WI38 (cell line): ENCODE measurements around the gene LMO7.

Experiments
- H3K4me3 ChIP-seq: 2 replicates; pipeline ENCODE4 v1.5.1; 2011; ENCODE audit warnings: low read depth, mild to moderate bottlenecking, control low read depth, low read length
- TF ChIP-seq, protein P1 (sequence below): IDR thresholded peaks from 2 replicates; pipeline ENCODE4 v1.5.1; 2012; ENCODE audit warnings: low read depth, mild to moderate bottlenecking, control low read depth, low read length

The LMO7 gene

DNA sequence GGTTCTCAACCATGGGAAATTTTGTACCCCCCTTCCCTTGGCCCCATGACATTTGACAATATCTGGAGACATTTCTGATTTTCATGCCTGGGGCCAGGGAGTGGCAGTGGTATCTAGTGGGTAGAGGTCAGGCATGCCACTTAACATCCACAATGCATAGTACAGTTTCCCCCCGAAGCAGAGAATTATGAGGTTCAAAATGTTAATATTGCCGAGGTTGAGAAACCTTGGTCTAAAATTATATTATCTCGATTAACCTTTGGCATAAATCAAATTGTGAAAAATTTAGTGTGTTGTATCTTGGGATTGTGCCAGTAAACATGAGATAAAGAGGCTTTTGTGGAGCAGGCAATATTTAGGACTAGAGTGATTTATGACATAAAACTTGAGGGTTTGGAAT lies 147.9 kb downstream of the LMO7 start:
- H3K4me3 ChIP-seq: no peak overlapping the region
- TF ChIP-seq, protein P1, sequence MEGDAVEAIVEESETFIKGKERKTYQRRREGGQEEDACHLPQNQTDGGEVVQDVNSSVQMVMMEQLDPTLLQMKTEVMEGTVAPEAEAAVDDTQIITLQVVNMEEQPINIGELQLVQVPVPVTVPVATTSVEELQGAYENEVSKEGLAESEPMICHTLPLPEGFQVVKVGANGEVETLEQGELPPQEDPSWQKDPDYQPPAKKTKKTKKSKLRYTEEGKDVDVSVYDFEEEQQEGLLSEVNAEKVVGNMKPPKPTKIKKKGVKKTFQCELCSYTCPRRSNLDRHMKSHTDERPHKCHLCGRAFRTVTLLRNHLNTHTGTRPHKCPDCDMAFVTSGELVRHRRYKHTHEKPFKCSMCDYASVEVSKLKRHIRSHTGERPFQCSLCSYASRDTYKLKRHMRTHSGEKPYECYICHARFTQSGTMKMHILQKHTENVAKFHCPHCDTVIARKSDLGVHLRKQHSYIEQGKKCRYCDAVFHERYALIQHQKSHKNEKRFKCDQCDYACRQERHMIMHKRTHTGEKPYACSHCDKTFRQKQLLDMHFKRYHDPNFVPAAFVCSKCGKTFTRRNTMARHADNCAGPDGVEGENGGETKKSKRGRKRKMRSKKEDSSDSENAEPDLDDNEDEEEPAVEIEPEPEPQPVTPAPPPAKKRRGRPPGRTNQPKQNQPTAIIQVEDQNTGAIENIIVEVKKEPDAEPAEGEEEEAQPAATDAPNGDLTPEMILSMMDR: no peak

DNA sequence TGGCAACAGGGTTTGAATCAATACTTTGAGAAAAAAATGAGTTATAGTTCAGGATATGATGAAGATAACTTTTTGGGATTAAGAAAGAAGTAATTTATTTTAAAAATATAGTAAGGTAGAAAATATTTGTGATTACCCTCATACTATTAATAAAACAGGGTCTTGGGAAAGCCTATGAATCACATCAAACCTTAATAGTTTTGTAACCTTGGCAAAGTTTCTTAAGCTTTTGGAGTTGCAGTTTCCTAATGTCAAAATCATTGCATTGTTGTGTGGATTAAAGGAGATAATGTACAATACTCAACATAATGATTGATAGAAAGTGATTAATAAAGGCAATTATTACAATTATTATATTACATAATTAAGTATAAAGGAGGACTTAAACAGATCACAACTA lies 149.0 kb downstream of the LMO7 start:
- TF ChIP-seq, protein P1: no peak

DNA sequence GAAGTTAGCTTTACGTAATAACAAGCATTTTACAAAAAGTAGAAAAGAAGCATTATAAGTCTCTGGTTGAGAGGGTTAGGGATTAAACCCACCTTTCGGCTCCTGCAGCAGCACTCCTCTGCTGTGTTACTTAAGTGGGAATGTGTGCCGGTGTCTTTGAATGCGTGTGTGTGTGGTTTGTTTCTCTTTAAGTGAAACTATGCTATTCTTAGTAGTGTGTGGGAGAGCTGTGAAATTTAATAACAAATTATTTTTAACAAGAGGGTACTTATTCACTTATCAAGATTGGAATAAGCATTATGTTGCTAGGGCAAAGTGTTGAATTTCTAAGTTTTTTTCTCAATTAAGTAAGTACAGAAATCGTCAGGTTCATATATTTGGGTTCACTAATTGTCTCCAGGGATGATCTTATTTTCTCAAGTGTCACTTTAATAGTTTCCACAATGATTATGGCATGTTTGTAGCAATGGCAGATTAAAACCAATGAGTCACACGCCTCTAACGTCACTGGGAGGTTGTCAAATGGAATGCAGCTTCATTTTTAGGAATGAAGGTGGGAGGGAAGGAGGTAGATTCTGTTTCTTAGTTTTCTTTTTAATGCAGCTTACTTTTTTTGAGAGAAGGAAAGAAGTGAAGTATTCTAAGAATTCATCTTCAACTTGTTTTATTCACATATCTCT lies 151.3 kb downstream of the LMO7 start:
- no peak overlapping the region for H3K4me3 ChIP-seq
- TF ChIP-seq, protein P1: no peak

More for the DNA sequence above, 149.0 kb downstream of the LMO7 start:
- no peak overlapping the region for H3K4me3 ChIP-seq

DNA sequence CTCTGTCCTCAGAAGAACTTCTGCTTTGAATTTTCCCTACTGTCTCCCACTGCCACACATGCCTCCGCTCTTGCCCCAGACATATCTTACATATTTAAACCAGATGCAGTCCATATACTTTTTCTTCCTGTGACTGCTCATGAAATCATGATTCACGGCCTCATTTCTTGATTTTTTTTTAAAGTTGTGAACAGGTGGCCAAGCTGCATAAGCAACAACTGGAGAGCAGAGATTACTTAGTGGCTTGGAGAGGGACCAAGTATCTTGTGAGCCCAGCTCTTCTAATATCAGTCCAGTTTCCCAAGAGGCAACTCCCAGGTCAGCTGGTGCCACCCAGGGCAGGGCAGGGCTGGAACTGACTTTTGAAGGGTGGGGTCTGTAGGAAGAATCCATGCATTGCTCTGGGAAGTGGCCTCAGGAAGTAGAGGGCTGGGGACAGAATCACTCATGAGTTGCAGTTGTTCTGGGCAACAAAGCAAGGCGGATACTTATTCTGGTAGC lies 152.4 kb downstream of the LMO7 start:
- H3K4me3 ChIP-seq: no peak overlapping the region
- TF ChIP-seq, protein P1: no peak

DNA sequence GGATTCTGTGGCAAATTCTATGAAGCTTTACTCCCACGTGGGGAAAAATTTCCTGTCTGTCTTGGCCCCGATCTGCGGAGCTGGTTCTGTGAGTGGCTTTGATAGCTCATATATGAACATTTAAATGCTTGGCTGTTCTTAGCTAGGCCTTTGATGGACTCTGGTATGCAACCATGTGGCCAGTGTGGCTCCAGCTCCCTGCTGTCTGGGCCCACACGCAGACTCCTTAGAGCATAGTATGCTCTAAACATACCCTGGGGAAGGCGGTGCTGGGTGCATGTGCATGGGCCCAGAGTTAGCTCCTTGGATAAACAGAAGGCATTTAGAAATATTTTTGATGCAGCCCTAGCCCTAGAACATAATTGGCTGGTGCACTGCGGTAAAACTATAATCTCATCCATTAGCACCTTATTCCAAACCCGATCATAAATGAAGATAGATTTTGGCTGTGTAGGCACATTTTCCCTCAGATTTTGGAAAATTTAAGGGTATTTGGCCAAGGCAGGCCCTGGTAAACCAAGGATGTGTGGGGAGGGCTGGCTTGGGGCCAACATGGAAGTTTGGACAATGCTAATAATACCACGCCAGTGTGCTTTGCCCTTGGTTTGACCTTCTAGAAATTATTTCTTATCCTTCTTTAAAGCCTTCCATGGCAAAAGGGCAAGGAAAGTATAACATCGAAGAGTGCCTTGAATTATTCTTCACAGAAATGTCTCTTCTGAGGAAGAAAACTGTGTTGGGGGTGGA lies 153.5 kb downstream of the LMO7 start:
- TF ChIP-seq, protein P1: no peak

DNA sequence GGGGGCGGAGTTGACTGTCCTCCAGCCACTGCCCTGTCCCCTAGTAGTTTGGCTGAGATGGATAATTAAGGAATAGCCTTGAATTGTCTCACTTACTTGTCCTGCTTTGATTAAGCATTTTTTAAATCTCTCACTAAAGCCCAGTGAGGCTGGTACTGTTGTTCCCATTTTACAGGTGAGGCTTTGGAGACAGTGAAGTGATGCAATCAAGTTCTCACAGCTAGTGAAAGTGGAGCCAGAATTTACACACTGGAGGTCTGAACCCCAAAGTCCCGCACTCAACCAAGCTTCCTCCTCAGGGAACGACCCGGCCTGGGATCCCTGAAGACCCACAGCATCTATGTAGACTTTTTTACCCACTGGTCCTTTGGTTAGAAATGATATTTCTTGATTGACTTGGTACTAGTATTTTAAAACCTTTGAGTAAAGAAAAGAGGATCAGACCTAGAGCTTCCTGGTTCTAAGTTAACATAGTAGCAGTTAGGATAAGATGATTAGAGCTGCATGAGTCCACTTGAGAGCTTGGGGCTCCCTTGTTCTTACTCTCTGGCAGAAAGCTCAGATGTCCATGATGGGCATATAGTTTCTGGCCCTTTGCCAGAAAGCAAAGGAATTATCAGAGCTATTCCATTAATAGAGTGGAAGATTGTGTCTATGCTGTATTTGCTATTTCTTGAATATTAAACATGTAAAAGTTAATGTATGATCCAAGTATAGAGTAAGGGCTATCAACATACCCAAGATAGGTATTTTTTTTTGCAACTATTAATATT lies 154.3 kb downstream of the LMO7 start:
- no peak overlapping the region for H3K4me3 ChIP-seq
- TF ChIP-seq, protein P1: no peak

More for the DNA sequence above, 153.5 kb downstream of the LMO7 start:
- no peak overlapping the region for H3K4me3 ChIP-seq
